K562 (cell line): ENCODE data around the gene SCART1. TPM values are rescaled to one million over a fixed set of nuclear protein-coding genes. Genes with fewer than 3 reads are reported as not detected.

ENCODE experiments used
- ATAC-seq: fragments of 200-7000 bp; cut with Tn5 transposase; 3 replicates; pipeline ENCODE4 v1.9.1; 2020; ENCODE audit warnings: moderate library complexity
- BruUV-seq: library from RNA; stranded (reverse); fragments of 400-500 nt; replicated peaks from 2 replicates; lab custom pipeline; 2021; lab: Mats Ljungman, UMichigan
- CTCF ChIA-PET: fragments of 300-600 bp; formaldehyde crosslinking; extraction: SDS; loops from one replicate; lab custom pipeline; 2021; ENCODE audit warnings: low intra/inter-chr PET ratio; lab: Yijun Ruan, JAX
- POLR2A ChIA-PET: fragments of 300-600, 350-650 bp; sonication (Branson Sonifier 250); formaldehyde crosslinking; extraction: SDS; loops from one replicate; lab custom pipeline; 2021; ENCODE audit warnings: antibody characterized with exemption, inconsistent platforms; lab: Yijun Ruan, JAX
- DNase-seq, 4 experiments: peaks; one replicate each; pipeline versions ENCODE4 v3.0.0 to v3.0.0-alpha.2; 2011 to 2018; ENCODE audit warnings: low spot score in 3 of 4, mixed read lengths in 3 of 4; ENCODE audit errors: extremely low read depth in 1 of 4
- FAIRE-seq: peaks from 2 replicates; lab custom pipeline; 2011; peaks lifted over from hg19 to GRCh38; lab: Jason Lieb, UNC
- H2AFZ ChIP-seq: 2 replicates; pipeline ENCODE4 v1.6.0; 2011; ENCODE audit warnings: low read depth, low read length, control low read depth, inconsistent platforms
- H3K27ac ChIP-seq: fragments of 200-600 bp; 3 replicates; pipeline ENCODE4 v1.8.0; 2011; ENCODE audit warnings: low read depth, mild to moderate bottlenecking, control low read depth, inconsistent platforms, low read length, moderate library complexity, mixed read lengths; ENCODE audit errors: extremely low read depth
- H3K27me3 ChIP-seq, 2 experiments: fragments of 300-600 bp in 1 of 2; 2 replicates in 1 of 2; 3 replicates in 1 of 2; pipeline versions ENCODE4 v1.6.0 to v1.8.0; 2011; ENCODE audit warnings: inconsistent platforms in 2 of 2, low read length in 2 of 2, mild to moderate bottlenecking in 1 of 2, mixed read lengths in 1 of 2, moderate library complexity in 1 of 2; ENCODE audit not compliant: control insufficient read depth in 2 of 2, insufficient read depth in 2 of 2
- H3K36me3 ChIP-seq: fragments of 300-600 bp; 3 replicates; pipeline ENCODE4 v1.8.0; 2011; ENCODE audit warnings: mild to moderate bottlenecking, low read length, inconsistent platforms; ENCODE audit not compliant: control insufficient read depth, insufficient read depth
- H3K4me1 ChIP-seq, 2 experiments: fragments of 200-600 bp in 1 of 2; replicated peaks in 1 of 2; 2 replicates in 1 of 2; 3 replicates in 1 of 2; pipeline versions ENCODE4 v1.5.1 to v1.8.0; 2011; ENCODE audit warnings: inconsistent platforms in 2 of 2, low read length in 2 of 2, mild to moderate bottlenecking in 1 of 2, mixed read lengths in 1 of 2, moderate library complexity in 1 of 2; ENCODE audit not compliant: control insufficient read depth in 2 of 2, insufficient read depth in 2 of 2
- H3K4me2 ChIP-seq: 2 replicates; pipeline ENCODE4 v1.6.1; 2011; ENCODE audit warnings: low read length, control low read depth, inconsistent platforms, mixed read lengths; ENCODE audit not compliant: insufficient read depth
- H3K4me3 ChIP-seq: fragments of 200-600 bp; sonication (generic), shearing (Covaris generic); 2 replicates; pipeline ENCODE4 v1.5.1; 2016; ENCODE audit warnings: control low read depth, inconsistent platforms
- H3K79me2 ChIP-seq: fragments of 200-600 bp; 3 replicates; pipeline ENCODE4 v1.8.0; 2011; ENCODE audit warnings: low read length, inconsistent platforms; ENCODE audit not compliant: control insufficient read depth, insufficient read depth
- H3K9ac ChIP-seq, 2 experiments: 2 replicates each; pipeline versions ENCODE4 v1.6.0 to v1.6.1; 2011; ENCODE audit warnings: low read depth in 2 of 2, low read length in 2 of 2, control low read depth in 1 of 2, inconsistent platforms in 1 of 2, mild to moderate bottlenecking in 1 of 2, mixed read lengths in 1 of 2; ENCODE audit not compliant: insufficient read depth in 1 of 2
- H3K9me1 ChIP-seq: one replicate; pipeline ENCODE4 v1.6.0; 2011; ENCODE audit warnings: inconsistent platforms, mild to moderate bottlenecking, low read length, moderate library complexity; ENCODE audit not compliant: control insufficient read depth, insufficient read depth
- H3K9me3 ChIP-seq: replicated peaks from 2 replicates; pipeline ENCODE4 v1.5.1; 2011; ENCODE audit warnings: low read depth, low read length, inconsistent platforms; ENCODE audit not compliant: control insufficient read depth, insufficient read depth
- H4K20me1 ChIP-seq: replicated peaks from 2 replicates; pipeline ENCODE4 v1.6.1; 2011; ENCODE audit warnings: low read length, inconsistent platforms, mixed read lengths; ENCODE audit not compliant: control insufficient read depth, insufficient read depth
- ARID1B ChIP-seq: fragments of 450-650 bp; IDR thresholded peaks from 2 replicates; pipeline ENCODE4 v1.6.1; 2016; ENCODE audit warnings: antibody characterized with exemption, mild to moderate bottlenecking, inconsistent platforms
- CHD1 ChIP-seq: fragments of 200-600 bp; sonication (generic); IDR thresholded peaks from one replicate; pipeline ENCODE4 v1.6.1; 2012; ENCODE audit warnings: mild to moderate bottlenecking, moderate library complexity, low read length, inconsistent platforms
- KAT8 ChIP-seq: fragments of 450-650 bp; IDR thresholded peaks from 2 replicates; pipeline ENCODE4 v1.6.1; 2016; ENCODE audit warnings: low read depth, mild to moderate bottlenecking
- PML ChIP-seq: IDR thresholded peaks from 2 replicates; pipeline ENCODE4 v1.6.1; 2012; ENCODE audit warnings: low read length, inconsistent platforms
- POLR2AphosphoS2 ChIP-seq: IDR thresholded peaks from 2 replicates; pipeline ENCODE4 v1.6.1; 2012; ENCODE audit warnings: low read length, improper control_type of control experiment
- PRMT5 ChIP-seq: sonication (generic); formaldehyde crosslinking; IDR thresholded peaks from 2 replicates; pipeline ENCODE4 v1.5.0; 2020; ENCODE audit warnings: missing genetic modification reagents
- SAFB2 ChIP-seq: fragments of 200-400 bp; formaldehyde crosslinking; IDR thresholded peaks from 2 replicates; pipeline ENCODE4 v1.6.1; 2018; ENCODE audit warnings: borderline replicate concordance, low read length, low read depth, moderate library complexity; ENCODE audit not compliant: severe bottlenecking
- SPI1 ChIP-seq: IDR thresholded peaks from 2 replicates; pipeline ENCODE4 v1.6.1; 2011; ENCODE audit warnings: low read depth, low read length, control low read depth, borderline replicate concordance
- SRF ChIP-seq, 2 experiments: fragments of 250-450, 450-650 bp in 1 of 2; sonication (Bioruptor Pico) in 1 of 2; sonication (generic) in 1 of 2; formaldehyde crosslinking; IDR thresholded peaks; 2 replicates each; pipeline versions ENCODE4 v1.5.0 to v1.5.1; 2020 to 2022; ENCODE audit warnings: mild to moderate bottlenecking in 1 of 2, missing genetic modification reagents in 1 of 2
- ZFP36 ChIP-seq: fragments of 150-350 bp; IDR thresholded peaks from 2 replicates; pipeline ENCODE4 v1.6.1; 2018; ENCODE audit warnings: low read length, low read depth; ENCODE audit not compliant: partially characterized antibody
- ZNF263 ChIP-seq: sonication (generic); formaldehyde crosslinking; IDR thresholded peaks from 2 replicates; pipeline ENCODE4 v1.8.0; 2022; ENCODE audit warnings: mild to moderate bottlenecking, missing genetic modification reagents, borderline replicate concordance
- ZNF347 ChIP-seq: fragments of 450-650 bp; formaldehyde crosslinking; IDR thresholded peaks from 2 replicates; pipeline ENCODE4 v1.4.0; 2020; ENCODE audit warnings: low read depth, mild to moderate bottlenecking, moderate library complexity
- ZNF507 ChIP-seq: conservative IDR thresholded peaks from 2 replicates; pipeline ENCODE4 v1.6.1; 2017; ENCODE audit warnings: missing genetic modification characterization, missing compliant biosample characterization
- ZNF561 ChIP-seq: fragments of 450-650 bp; formaldehyde crosslinking; conservative IDR thresholded peaks from 2 replicates; pipeline ENCODE4 v1.4.0; 2020; ENCODE audit warnings: mild to moderate bottlenecking, moderate library complexity
- WGBS: fragments of 100-300 bp; shearing (Covaris generic); methylation state at CpG from one replicate; pipeline ENCODE4 v1.1.6; 2016; ENCODE audit warnings: low coverage, mixed read lengths; ENCODE audit not compliant: insufficient coverage; ENCODE audit errors: missing lambda C conversion rate; 5-methylcytosine and 5-hydroxymethylcytosine counted together
- in situ Hi-C: fragments of 300-500 bp; cut with MboI; formaldehyde crosslinking; loops from 4 replicates; pipeline ENCODE4 v1.15.0; 2018; ENCODE audit warnings: inconsistent platforms, mixed read lengths
- intact Hi-C: fragments of 100-400 bp; cut with micrococcal nuclease; formaldehyde crosslinking; loops from 2 replicates; pipeline ENCODE4 v1.14.2; 2022
- polyA plus RNA-seq, 8 experiments: library from polyadenylated mRNA; depleted of rRNA in 4 of 8; stranded (reverse) in 5 of 8; unstranded in 3 of 8; fragments of >200 nt; fragmentation: Nextera tagmentation in 2 of 8; fragmentation: Illumina TruSeq in 1 of 8; extraction: Ambion mirVana in 2 of 8; extraction: Trizol in 1 of 8; gene quantifications; 2 replicates each; pipeline versions ENCODE4 v1.2.1 to v1.2.3, GENCODE V29; 2011 to 2014; ENCODE audit warnings: inconsistent platforms in 1 of 8, missing spikeins in 1 of 8
- total RNA-seq, 7 experiments: library from RNA; depleted of rRNA in 6 of 7; stranded (reverse); fragments of >200 nt in 6 of 7; fragmentation: Illumina TruSeq in 2 of 7; extraction: Trizol in 2 of 7; gene quantifications; 2 replicates each; pipeline versions ENCODE4 v1.2.1 to v1.2.3, GENCODE V29; 2011 to 2021; ENCODE audit warnings: low replicate concordance in 1 of 7
- TF ChIP-seq, protein P1 (sequence below): fragments of 250-450 bp; sonication (Bioruptor Pico); IDR thresholded peaks from 2 replicates; pipeline ENCODE4 v1.8.0; 2021; ENCODE audit warnings: borderline replicate concordance, mild to moderate bottlenecking, moderate library complexity; ENCODE audit not compliant: poor library complexity, severe bottlenecking
- TF ChIP-seq, protein P2 (sequence below): fragments of 450-650 bp; IDR thresholded peaks from 2 replicates; pipeline ENCODE4 v1.6.1; 2016; ENCODE audit warnings: missing biosample characterization, missing genetic modification characterization
- TF ChIP-seq, protein P3 (sequence below): fragments of 250-450 bp; sonication (Bioruptor Pico); IDR thresholded peaks from 2 replicates; pipeline ENCODE4 v1.4.0; 2020; ENCODE audit warnings: mild to moderate bottlenecking, moderate library complexity, borderline replicate concordance

SCART1 gene
- total and polyA plus RNA-seq, 9 of the 15 experiments (the other 6 are each of a cell fraction or from before 2014, with no cell fraction given) = 0.18 to 6.5 (median 4.5) TPM

DNA sequence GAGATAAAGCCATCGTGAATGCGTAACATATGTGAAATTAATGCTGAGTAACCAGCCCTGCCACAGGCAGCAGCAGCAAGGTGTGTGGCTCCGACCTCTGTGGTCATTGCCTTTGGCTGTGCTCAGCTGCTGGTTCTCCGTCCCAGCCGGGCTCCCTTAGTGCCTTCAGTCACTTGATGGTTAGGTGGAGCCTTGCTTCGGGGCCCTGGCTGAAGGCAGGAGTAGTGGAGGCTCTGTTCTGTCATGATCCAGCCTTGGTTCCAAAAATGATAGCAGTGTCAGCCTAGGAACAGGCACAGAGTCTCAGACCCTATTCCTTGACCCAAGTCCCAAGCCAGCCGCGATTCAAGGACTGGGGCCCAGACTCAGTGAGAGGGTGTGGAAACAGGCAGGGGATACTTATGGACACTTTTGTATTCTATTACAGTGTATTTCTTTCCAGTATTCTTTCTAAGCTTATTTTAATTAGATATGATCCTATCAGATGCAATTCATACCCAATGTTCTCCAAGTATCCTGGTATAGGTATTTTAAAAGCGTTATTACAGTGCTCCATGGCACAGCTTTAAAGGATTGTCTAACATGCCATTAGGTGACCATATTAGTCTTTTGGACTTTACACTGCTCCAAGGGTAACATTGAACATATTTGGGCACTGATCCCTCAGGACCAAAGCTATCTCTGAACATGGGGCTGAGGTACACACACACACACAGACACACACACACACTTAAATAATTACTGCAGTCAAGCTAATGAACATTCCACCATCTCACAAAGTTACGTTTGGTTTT lies 9.0 kb downstream of the SCART1 start:
- intact Hi-C loops (no loop called here), in situ Hi-C loops (no loop called here)
- Histone ChIP-seq H3K4me2 (no peak overlapping the region), H3K4me3 (no peak overlapping the region), H3K27ac (no peak overlapping the region), H3K36me3 (no peaks in the 10 kb centered on the region), H4K20me1 (no peaks in the 10 kb centered on the region), H2AFZ (no peak overlapping the region), H3K9ac (no peak overlapping the region), H3K9me3 (no peaks in the 10 kb centered on the region), H3K9me1 (no peaks in the 10 kb centered on the region), H3K4me1 (peaks cover 0 to 10% of the 10 kb centered on the region in 2 experiments; a peak in 1 of 5 replicates), H3K27me3 (peaks cover 0 to 21% of the 10 kb centered on the region in 2 experiments; a peak in 2 of 5 replicates), H3K79me2 (no peaks in the 10 kb centered on the region)
- FAIRE-seq = no peak
- ChIA-PET POLR2A (interaction anchor here (2.1 kb wide), 1 partner anchor 10 kb away, joined by 7 read pairs; the partner anchor contains the start of gene SCART1), CTCF (no interaction called here)
- ATAC-seq = no peak
- WGBS = 15% methylated on average over 10 of the region's 10 CpGs
- DNase-seq = no peak
- BruUV-seq = no TSS peak
- TF ChIP-seq ZNF561 (CRISPR knock-in tag) = no peak
- no peak for TF ChIP-seq POLR2AphosphoS2
- no peak for TF ChIP-seq ZNF263
- TF ChIP-seq PML = no peak
- no peak for TF ChIP-seq ZFP36
- no peak for TF ChIP-seq PRMT5
- TF ChIP-seq, protein P1, sequence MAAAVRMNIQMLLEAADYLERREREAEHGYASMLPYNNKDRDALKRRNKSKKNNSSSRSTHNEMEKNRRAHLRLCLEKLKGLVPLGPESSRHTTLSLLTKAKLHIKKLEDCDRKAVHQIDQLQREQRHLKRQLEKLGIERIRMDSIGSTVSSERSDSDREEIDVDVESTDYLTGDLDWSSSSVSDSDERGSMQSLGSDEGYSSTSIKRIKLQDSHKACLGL (CRISPR knock-in tag) = no peak
- no peak for TF ChIP-seq ZNF507 (tag)
- TF ChIP-seq, protein P2, sequence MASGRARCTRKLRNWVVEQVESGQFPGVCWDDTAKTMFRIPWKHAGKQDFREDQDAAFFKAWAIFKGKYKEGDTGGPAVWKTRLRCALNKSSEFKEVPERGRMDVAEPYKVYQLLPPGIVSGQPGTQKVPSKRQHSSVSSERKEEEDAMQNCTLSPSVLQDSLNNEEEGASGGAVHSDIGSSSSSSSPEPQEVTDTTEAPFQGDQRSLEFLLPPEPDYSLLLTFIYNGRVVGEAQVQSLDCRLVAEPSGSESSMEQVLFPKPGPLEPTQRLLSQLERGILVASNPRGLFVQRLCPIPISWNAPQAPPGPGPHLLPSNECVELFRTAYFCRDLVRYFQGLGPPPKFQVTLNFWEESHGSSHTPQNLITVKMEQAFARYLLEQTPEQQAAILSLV (tag) = no peak
- TF ChIP-seq SPI1 = no peak
- no peak for TF ChIP-seq KAT8
- TF ChIP-seq, protein P3, sequence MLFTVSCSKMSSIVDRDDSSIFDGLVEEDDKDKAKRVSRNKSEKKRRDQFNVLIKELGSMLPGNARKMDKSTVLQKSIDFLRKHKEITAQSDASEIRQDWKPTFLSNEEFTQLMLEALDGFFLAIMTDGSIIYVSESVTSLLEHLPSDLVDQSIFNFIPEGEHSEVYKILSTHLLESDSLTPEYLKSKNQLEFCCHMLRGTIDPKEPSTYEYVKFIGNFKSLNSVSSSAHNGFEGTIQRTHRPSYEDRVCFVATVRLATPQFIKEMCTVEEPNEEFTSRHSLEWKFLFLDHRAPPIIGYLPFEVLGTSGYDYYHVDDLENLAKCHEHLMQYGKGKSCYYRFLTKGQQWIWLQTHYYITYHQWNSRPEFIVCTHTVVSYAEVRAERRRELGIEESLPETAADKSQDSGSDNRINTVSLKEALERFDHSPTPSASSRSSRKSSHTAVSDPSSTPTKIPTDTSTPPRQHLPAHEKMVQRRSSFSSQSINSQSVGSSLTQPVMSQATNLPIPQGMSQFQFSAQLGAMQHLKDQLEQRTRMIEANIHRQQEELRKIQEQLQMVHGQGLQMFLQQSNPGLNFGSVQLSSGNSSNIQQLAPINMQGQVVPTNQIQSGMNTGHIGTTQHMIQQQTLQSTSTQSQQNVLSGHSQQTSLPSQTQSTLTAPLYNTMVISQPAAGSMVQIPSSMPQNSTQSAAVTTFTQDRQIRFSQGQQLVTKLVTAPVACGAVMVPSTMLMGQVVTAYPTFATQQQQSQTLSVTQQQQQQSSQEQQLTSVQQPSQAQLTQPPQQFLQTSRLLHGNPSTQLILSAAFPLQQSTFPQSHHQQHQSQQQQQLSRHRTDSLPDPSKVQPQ (CRISPR knock-in tag) = no peak
- TF ChIP-seq ARID1B = no peak
- TF ChIP-seq ZNF347 (CRISPR knock-in tag) = no peak
- no peak for TF ChIP-seq SAFB2
- TF ChIP-seq CHD1 = no peak
- no peak for TF ChIP-seq SRF (CRISPR knock-in tag; IDR thresholded peaks at IDR 0.05)
